Head of caudate nucleus (tissue), 42 donors: ENCODE data around the gene UBE2G1.
A peak's percentile ranks its signal among the peaks of the same experiment; 100 is the strongest.
"Not testable (repeated sequence)": the region's sequence is repeated elsewhere in the genome, so short reads cannot be mapped to it uniquely, and the experiment has no call there.

Source experiments
- DNase-seq, 42 donors: peaks; one replicate each; pipeline versions ENCODE4 v3.0.0 to v3.0.0-alpha.2; 2020 to 2021; ENCODE audit warnings: mixed read lengths in 7 of 42
- intact Hi-C: fragments of 100-400 bp; cut with DNase I; formaldehyde crosslinking; loops from one replicate; pipeline ENCODE4 v1.15.0; 2022

UBE2G1 gene

GRCh38 chr17:4377247-4377646, 10.8 kb upstream of the UBE2G1 start:
- intact Hi-C loops, DNase-seq: not testable (repeated sequence)

- DNase-seq, intact Hi-C loops: not testable (repeated sequence)
These were observed 9.4 kb upstream of the UBE2G1 start for GRCh38 chr17:4375796-4376440.

GRCh38 chr17:4375039-4375748, 8.7 kb upstream of the UBE2G1 start:
- DNase-seq = no peak
- intact Hi-C loops = no loop called here

- intact Hi-C loops = no loop called here
These were observed 3.2 kb upstream of the UBE2G1 start for GRCh38 chr17:4369557-4370230.

GRCh38 chr17:4368341-4368740, 1.9 kb upstream of the UBE2G1 start:
- peak in 1 of 42 donors; percentile 16 for DNase-seq
- intact Hi-C loops = no loop called here

More at GRCh38 chr17:4369557-4370230, 3.2 kb upstream of the UBE2G1 start:
- DNase-seq = peak in 2 of 42 donors; percentile 25 to 33

- DNase-seq = peak in 1 of 42 donors; percentile 8
- intact Hi-C loops = not testable (repeated sequence)
These were observed 702 bp upstream of the UBE2G1 start for GRCh38 chr17:4367177-4367576.

- intact Hi-C loops = no loop called here
- peak in 24 of 42 donors; percentile 5 to 59 (median 20) for DNase-seq
These were observed 698 bp downstream of the UBE2G1 start for GRCh38 chr17:4365628-4366326.

GRCh38 chr17:4365103-4365627, 1.3 kb downstream of the UBE2G1 start:
- intact Hi-C loops = no loop called here

GRCh38 chr17:4364622-4365041, 1.8 kb downstream of the UBE2G1 start:
- peak in 11 of 42 donors; percentile 6 to 40 (median 17) for DNase-seq
- intact Hi-C loops = no loop called here

More at GRCh38 chr17:4365103-4365627, 1.3 kb downstream of the UBE2G1 start:
- DNase-seq = peak; percentile 87 to 97 (median 93)

- peak in 20 of 42 donors; percentile 14 to 61 (median 31) for DNase-seq
- intact Hi-C loops = no loop called here
These were observed 4.3 kb downstream of the UBE2G1 start for GRCh38 chr17:4362141-4362540.

GRCh38 chr17:4358154-4358553, 8.3 kb downstream of the UBE2G1 start:
- intact Hi-C loops = loop anchor here (10.0 kb wide), 1 partner anchor 53 kb away; no protein-coding TSS in a partner anchor
- DNase-seq = peak in 1 of 42 donors; percentile 29

- intact Hi-C loops = loop anchor here (10.0 kb wide), 1 partner anchor 53 kb away; no protein-coding TSS in a partner anchor
- no peak for DNase-seq
These were observed 8.8 kb downstream of the UBE2G1 start for GRCh38 chr17:4357671-4358070.

GRCh38 chr17:4357030-4357628, 9.3 kb downstream of the UBE2G1 start:
- intact Hi-C loops = loop anchor here (10.0 kb wide), 1 partner anchor 52 kb away; no protein-coding TSS in a partner anchor
- peak in 1 of 42 donors; percentile 3 for DNase-seq

- intact Hi-C loops = loop anchor here (10.0 kb wide), 1 partner anchor 50 kb away; no protein-coding TSS in a partner anchor
- DNase-seq = peak in 3 of 42 donors; percentile 9 to 24 (median 24)
These were observed 11.5 kb downstream of the UBE2G1 start for GRCh38 chr17:4354862-4355514.

GRCh38 chr17:4354206-4354605, 12.3 kb downstream of the UBE2G1 start:
- DNase-seq = no peak
- intact Hi-C loops = loop anchor here (10.0 kb wide), 1 partner anchor 49 kb away; no protein-coding TSS in a partner anchor

- intact Hi-C loops = loop anchor here (10.0 kb wide), 1 partner anchor 45 kb away; no protein-coding TSS in a partner anchor
- peak in 2 of 42 donors; percentile 7 to 12 for DNase-seq
These were observed 16.3 kb downstream of the UBE2G1 start for GRCh38 chr17:4350214-4350613.

- intact Hi-C loops = no loop called here
- DNase-seq = no peak
These were observed 20.8 kb downstream of the UBE2G1 start for GRCh38 chr17:4345581-4346252.
